Rectal smooth muscle tissue (tissue), 1 donor: ENCODE results near the gene SLC48A1.

ENCODE experiments used
- H3K27ac ChIP-seq: one replicate; pipeline ENCODE4 v1.7.0; 2013; ENCODE audit warnings: low read depth, low read length, inconsistent platforms
- H3K27me3 ChIP-seq: one replicate; pipeline ENCODE4 v1.7.0; 2013; ENCODE audit warnings: low read length; ENCODE audit not compliant: control insufficient read depth, insufficient read depth
- H3K36me3 ChIP-seq: one replicate; pipeline ENCODE4 v1.7.0; 2013; ENCODE audit warnings: low read length; ENCODE audit not compliant: control insufficient read depth, insufficient read depth
- H3K4me1 ChIP-seq: one replicate; pipeline ENCODE4 v1.7.0; 2013; ENCODE audit warnings: low read length; ENCODE audit not compliant: control insufficient read depth, insufficient read depth
- H3K4me3 ChIP-seq: one replicate; pipeline ENCODE4 v1.7.0; 2013; ENCODE audit warnings: low read length
- H3K9ac ChIP-seq: one replicate; pipeline ENCODE4 v1.7.0; 2013; ENCODE audit warnings: low read length

Gene SLC48A1

DNA sequence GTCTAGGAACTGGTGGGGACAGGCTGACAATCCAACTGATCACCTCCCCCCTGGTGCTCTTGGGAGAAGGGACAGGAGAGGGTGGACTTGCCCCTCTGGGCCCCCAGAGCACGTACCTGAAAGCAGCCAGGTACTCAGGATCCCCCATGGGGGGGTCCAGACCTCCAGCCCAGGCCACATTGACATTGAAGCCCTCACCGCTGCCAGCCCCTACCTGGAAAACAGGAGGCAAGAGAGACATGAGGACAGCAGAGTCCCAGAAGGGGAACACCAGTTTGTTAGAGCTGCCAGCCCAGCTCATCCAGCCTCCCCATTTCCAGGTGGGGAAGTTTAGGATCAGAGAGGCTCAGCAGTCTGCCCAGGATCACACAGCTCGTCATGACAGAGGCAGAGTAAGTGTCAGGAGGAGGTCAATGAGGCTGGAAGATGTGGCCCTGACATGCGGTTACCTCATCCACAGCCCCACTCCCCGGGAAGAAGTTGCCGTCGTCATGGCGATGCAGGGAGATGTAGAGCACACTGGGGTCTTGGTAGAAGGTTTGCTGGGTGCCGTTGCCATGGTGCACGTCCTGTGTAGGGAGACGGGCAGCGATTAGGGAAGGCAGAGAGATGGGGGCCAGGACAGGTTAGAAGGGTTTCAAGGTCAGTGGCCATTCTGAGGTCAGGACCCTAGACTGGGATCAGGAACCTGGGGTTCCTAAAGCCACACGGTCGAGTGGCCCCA is 14.7 kb downstream of the SLC48A1 start:
- H3K4me3 ChIP-seq, result no peak overlapping the region
- H3K4me1 ChIP-seq, result no peaks in the 10 kb centered on the region
- no peak overlapping the region for H3K27ac ChIP-seq
- peaks cover 65% of the 10 kb centered on the region for H3K36me3 ChIP-seq
- no peak overlapping the region for H3K9ac ChIP-seq
- no peaks in the 10 kb centered on the region for H3K27me3 ChIP-seq

GRCh38 chr12:47789141-47789540 is 16.1 kb downstream of the SLC48A1 start:
- Histone ChIP-seq H3K27ac (no peak overlapping the region), H3K4me3 (no peak overlapping the region), H3K36me3 (peaks cover 62% of the 10 kb centered on the region), H3K9ac (no peak overlapping the region), H3K4me1 (no peaks in the 10 kb centered on the region), H3K27me3 (no peaks in the 10 kb centered on the region)

GRCh38 chr12:47789712-47790489 is 16.9 kb downstream of the SLC48A1 start:
- Histone ChIP-seq H3K36me3 (peaks cover 63% of the 10 kb centered on the region), H3K4me3 (no peak overlapping the region), H3K27ac (no peak overlapping the region), H3K9ac (no peak overlapping the region), H3K27me3 (no peaks in the 10 kb centered on the region), H3K4me1 (no peaks in the 10 kb centered on the region)

GRCh38 chr12:47790676-47791350 is 17.8 kb downstream of the SLC48A1 start:
- Histone ChIP-seq H3K9ac (no peak overlapping the region), H3K27me3 (no peaks in the 10 kb centered on the region), H3K4me3 (no peak overlapping the region), H3K4me1 (no peaks in the 10 kb centered on the region), H3K36me3 (peaks cover 61% of the 10 kb centered on the region), H3K27ac (no peak overlapping the region)

DNA sequence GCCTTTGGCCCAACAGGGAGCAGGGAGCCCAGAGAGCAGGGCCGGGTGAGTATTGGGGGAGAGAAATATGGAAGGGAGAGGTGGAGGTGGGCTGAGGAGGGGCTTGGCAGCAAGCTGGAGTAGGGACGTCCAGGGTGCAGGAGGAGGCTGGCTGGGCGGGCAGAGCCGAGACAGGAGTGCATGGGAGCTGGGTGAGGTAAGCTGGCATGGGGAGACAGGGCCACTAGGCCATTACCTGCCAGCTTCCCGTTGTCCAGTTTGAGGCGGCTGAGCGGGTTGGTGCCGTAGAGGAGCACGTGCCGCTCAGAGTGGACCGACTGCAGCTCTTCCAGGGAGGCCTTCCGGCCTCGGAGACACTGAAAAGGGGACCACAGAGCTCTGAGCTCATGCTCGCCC is 18.3 kb downstream of the SLC48A1 start:
- Histone ChIP-seq H3K4me3 (no peak overlapping the region), H3K27me3 (no peaks in the 10 kb centered on the region), H3K36me3 (peaks cover 59% of the 10 kb centered on the region), H3K9ac (no peak overlapping the region), H3K27ac (no peak overlapping the region), H3K4me1 (no peaks in the 10 kb centered on the region)

DNA sequence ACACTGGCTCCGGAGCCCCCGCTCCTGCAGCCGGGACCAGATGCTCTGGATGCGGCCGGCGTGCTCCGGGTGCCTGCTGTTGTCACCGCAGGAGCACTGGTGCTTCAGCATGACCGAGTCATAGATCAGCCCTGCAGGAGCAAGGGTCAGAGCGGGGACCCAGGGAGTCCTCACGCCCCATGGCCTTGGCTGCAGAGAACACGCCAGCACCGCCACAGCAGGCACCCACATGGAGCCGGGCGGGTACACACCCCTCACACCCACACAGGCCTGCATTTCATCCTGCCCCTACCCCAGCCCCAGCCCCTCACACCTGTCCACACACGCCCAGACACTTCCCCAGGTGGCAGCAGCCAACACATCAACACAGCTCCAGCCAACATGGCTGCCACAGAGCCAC is 18.8 kb downstream of the SLC48A1 start:
- Histone ChIP-seq H3K36me3 (peaks cover 57% of the 10 kb centered on the region), H3K9ac (no peak overlapping the region), H3K4me1 (no peaks in the 10 kb centered on the region), H3K27ac (no peak overlapping the region), H3K4me3 (no peak overlapping the region), H3K27me3 (no peaks in the 10 kb centered on the region)

- peaks cover 49% of the 10 kb centered on the region for H3K36me3 ChIP-seq
- H3K4me1 ChIP-seq, result no peaks in the 10 kb centered on the region
- H3K4me3 ChIP-seq, result no peak overlapping the region
- H3K27ac ChIP-seq, result no peak overlapping the region
- no peak overlapping the region for H3K9ac ChIP-seq
- no peaks in the 10 kb centered on the region for H3K27me3 ChIP-seq
These were observed 20.1 kb downstream of the SLC48A1 start for GRCh38 chr12:47793015-47793681.

- Histone ChIP-seq H3K27ac (no peak overlapping the region), H3K4me1 (peaks cover 5% of the 10 kb centered on the region), H3K27me3 (no peaks in the 10 kb centered on the region), H3K4me3 (no peak overlapping the region), H3K9ac (no peak overlapping the region), H3K36me3 (peaks cover 34% of the 10 kb centered on the region)
These were observed 21.6 kb downstream of the SLC48A1 start for GRCh38 chr12:47794679-47795078.

DNA sequence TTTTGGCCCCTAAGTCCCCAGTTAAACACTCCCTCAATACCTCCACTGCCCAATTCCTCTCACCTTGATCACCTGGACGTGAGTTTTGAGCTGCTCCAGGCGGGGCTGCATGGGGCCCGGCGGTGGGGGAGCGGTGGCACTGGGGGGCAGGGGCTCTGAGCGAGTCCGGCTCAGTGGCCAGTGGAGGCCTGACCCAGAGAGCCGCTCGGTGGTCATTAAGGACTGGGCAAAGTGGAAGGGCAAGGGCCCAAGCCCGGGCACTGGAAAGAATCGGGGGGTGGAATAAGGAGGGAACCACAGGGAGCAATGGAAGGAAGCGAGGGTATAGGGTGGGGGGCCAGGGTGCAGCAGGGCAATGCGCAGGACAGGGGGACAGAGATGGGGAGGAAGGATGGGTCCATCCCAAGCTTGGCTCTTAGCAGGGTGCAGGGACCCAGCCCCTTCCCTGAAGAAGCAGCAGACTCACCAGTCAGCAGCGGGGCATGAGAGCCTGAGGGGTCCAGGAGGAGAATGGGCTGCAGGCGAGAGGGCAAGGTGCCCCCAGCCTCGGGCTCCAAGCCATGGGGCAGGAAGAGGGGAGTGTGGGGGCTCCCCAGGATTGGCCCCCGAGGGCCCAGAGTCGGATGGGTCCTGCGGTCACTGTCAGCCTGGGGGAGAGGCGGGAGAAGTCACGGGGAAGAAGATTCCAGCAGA is 22.2 kb downstream of the SLC48A1 start:
- Histone ChIP-seq H3K27ac (no peak overlapping the region), H3K4me1 (peaks cover 11% of the 10 kb centered on the region), H3K27me3 (no peaks in the 10 kb centered on the region), H3K9ac (no peak overlapping the region), H3K4me3 (no peak overlapping the region), H3K36me3 (peaks cover 30% of the 10 kb centered on the region)

DNA sequence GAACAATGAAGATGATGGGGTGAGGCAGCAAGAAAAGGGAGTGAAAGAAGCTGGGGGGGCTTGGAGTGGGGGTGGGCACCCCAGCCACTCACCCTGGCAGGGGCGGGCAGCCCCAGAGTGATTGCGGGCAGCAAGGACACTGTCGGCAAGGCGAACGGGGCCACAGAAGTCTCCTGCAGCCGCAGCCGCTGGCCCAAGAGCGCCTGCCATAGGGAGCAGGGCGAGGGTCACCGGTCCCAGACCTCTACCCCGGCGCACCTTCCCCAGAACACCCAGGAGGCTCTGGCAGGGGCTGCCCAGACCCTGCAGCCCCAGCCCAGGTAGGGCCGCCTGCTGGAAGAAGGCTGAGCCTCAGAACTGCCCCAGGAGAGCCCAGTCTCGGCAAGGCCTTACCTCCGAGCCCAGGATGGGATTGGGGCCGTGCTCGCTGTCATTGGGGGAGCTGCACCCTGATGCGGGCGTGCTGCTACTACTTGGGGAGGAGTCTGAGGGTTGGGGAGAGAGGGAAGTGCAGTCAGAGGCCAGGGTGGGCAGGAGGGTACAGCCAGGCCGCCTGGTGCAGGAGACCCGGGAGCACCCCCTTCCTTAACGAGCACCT is 22.9 kb downstream of the SLC48A1 start:
- no peak overlapping the region for H3K27ac ChIP-seq
- peaks cover 23% of the 10 kb centered on the region for H3K36me3 ChIP-seq
- no peak overlapping the region for H3K9ac ChIP-seq
- no peak overlapping the region for H3K4me3 ChIP-seq
- H3K4me1 ChIP-seq, result peaks cover 15% of the 10 kb centered on the region
- H3K27me3 ChIP-seq, result no peaks in the 10 kb centered on the region

DNA sequence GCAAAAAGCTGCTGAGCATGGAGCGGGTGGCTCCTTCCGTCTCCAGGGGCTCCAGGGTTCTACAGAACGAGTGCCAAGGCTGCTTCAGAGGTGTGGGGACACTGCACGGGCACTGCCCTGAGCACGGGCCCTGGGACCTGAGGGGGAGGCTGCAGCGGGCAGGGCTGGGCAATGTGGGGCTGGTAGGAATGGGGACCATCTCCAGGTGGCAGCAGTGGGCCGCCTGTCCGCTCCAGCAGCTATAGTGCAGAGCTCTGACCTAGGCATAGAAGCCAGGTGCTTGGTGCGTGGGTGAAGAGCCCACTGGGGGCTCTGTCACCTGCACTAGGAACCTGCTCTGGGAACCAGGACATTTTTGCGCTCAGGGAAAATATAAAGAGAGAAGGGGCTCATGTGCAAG is 24.4 kb downstream of the SLC48A1 start:
- Histone ChIP-seq H3K4me1 (peaks cover 29% of the 10 kb centered on the region), H3K27me3 (no peaks in the 10 kb centered on the region), H3K36me3 (peaks cover 17% of the 10 kb centered on the region), H3K27ac (no peak overlapping the region), H3K9ac (no peak overlapping the region), H3K4me3 (no peak overlapping the region)
